ENCODE data around the gene BCLAF3. TPM values are rescaled to one million over a fixed set of nuclear protein-coding genes. Genes with fewer than 3 reads are reported as not detected.

The BCLAF3 gene
- total RNA-seq, 4 donors from 2014 or later, result 16.5 to 20.6 (median 18.1) TPM

DNA sequence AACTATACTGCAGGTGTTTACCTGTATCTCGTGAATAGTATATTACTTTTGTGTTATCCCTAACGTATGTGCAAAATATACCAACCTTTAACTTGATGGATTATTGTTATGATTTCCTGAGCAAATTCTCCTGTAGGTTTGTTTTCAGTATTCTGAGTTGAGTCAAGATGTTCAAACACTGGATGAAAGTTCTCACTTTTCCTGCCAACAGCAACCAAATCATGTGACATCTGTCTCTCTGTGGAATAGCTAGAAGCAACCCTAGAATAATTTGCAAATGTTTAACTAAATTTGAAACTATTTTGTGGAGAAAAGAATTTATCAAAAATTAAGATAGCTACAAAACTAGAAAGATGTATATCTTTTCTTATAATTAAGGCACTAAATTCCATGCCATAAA is 35.6 kb downstream of the BCLAF3 start:
- in situ Hi-C loops (cut with MboI; ENCODE audit: low pct_ligation_motif_present in 1 of 4, low pct_unique_long_range_greater_than_20kb in 1 of 4, low sequenced_read_pairs in 3 of 4), result no loop called here
- WGBS, 2 donors (ENCODE audit: low coverage in 1 of 2), result 53% methylated on average over 2 of the region's 2 CpGs; no CpG with 5 or more reads in 1 of the 2 donors
- Histone ChIP-seq H3K36me3 (no peaks in the 10 kb centered on the region), H3K4me3 (no peak overlapping the region), H3K4me1 (no peaks in the 10 kb centered on the region), H3K27me3 (no peaks in the 10 kb centered on the region), H3K9me3 (no peaks in the 10 kb centered on the region), H3K27ac (no peak overlapping the region)
- TF ChIP-seq, protein P1, sequence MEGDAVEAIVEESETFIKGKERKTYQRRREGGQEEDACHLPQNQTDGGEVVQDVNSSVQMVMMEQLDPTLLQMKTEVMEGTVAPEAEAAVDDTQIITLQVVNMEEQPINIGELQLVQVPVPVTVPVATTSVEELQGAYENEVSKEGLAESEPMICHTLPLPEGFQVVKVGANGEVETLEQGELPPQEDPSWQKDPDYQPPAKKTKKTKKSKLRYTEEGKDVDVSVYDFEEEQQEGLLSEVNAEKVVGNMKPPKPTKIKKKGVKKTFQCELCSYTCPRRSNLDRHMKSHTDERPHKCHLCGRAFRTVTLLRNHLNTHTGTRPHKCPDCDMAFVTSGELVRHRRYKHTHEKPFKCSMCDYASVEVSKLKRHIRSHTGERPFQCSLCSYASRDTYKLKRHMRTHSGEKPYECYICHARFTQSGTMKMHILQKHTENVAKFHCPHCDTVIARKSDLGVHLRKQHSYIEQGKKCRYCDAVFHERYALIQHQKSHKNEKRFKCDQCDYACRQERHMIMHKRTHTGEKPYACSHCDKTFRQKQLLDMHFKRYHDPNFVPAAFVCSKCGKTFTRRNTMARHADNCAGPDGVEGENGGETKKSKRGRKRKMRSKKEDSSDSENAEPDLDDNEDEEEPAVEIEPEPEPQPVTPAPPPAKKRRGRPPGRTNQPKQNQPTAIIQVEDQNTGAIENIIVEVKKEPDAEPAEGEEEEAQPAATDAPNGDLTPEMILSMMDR (IDR thresholded peaks at IDR 0.05), result no peak
- TF ChIP-seq POLR2AphosphoS5 (IDR thresholded peaks at IDR 0.05) (no peak), EP300 (IDR thresholded peaks at IDR 0.05; ENCODE audit: low read depth) (no peak), POLR2A (IDR thresholded peaks at IDR 0.05) (no peak)
- DNase-seq, result no peak
- intact Hi-C loops (cut with DNase I; ENCODE audit: low total_unique reads), result no loop called here

GRCh38 chrX:19954335-19955096 is 36.3 kb downstream of the BCLAF3 start:
- Histone ChIP-seq H3K27ac (no peak overlapping the region), H3K9me3 (no peaks in the 10 kb centered on the region), H3K27me3 (no peaks in the 10 kb centered on the region), H3K4me1 (no peaks in the 10 kb centered on the region), H3K36me3 (no peaks in the 10 kb centered on the region), H3K4me3 (no peak overlapping the region)
- 74 to 94% methylated on average over 2 of the region's 2 CpGs for WGBS, 2 donors (ENCODE audit: low coverage in 1 of 2)
- no peak for DNase-seq
- in situ Hi-C loops (cut with MboI; ENCODE audit: low pct_ligation_motif_present in 1 of 4, low pct_unique_long_range_greater_than_20kb in 1 of 4, low sequenced_read_pairs in 3 of 4) (no loop called here), intact Hi-C loops (cut with DNase I; ENCODE audit: low total_unique reads) (no loop called here)
- TF ChIP-seq POLR2AphosphoS5 (IDR thresholded peaks at IDR 0.05), result no peak
- TF ChIP-seq POLR2A (IDR thresholded peaks at IDR 0.05), result no peak
- TF ChIP-seq EP300 (IDR thresholded peaks at IDR 0.05; ENCODE audit: low read depth), result no peak
- TF ChIP-seq, protein P1 (IDR thresholded peaks at IDR 0.05), result no peak

DNA sequence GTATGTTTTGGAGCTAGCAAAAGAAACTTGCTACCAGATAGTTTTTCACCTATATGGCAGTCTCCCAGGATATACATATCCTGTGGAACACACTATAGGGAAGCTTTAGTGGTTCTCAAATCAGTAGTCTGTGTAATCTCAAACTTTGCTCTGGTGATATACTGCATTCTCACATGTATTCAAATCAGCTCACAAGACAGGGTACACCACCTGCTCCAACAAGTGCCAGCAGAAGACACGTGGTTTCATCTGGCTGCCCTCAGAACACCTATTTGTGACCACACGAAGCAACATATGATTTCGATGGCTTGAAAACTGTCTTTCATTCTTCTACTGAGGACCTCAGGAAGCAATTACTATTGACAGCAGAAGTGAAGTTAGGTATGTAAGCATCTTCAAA is 37.7 kb downstream of the BCLAF3 start:
- 63% methylated on average over 3 of the region's 3 CpGs; no CpG with 5 or more reads in 1 of the 2 donors for WGBS, 2 donors (ENCODE audit: low coverage in 1 of 2)
- in situ Hi-C loops (cut with MboI; ENCODE audit: low pct_ligation_motif_present in 1 of 4, low pct_unique_long_range_greater_than_20kb in 1 of 4, low sequenced_read_pairs in 3 of 4), result no loop called here
- intact Hi-C loops (cut with DNase I; ENCODE audit: low total_unique reads), result no loop called here
- TF ChIP-seq EP300 (IDR thresholded peaks at IDR 0.05; ENCODE audit: low read depth) (no peak), POLR2AphosphoS5 (IDR thresholded peaks at IDR 0.05) (no peak), POLR2A (IDR thresholded peaks at IDR 0.05) (no peak)
- TF ChIP-seq, protein P1 (IDR thresholded peaks at IDR 0.05), result no peak
- H3K4me1 ChIP-seq, result no peaks in the 10 kb centered on the region
- H3K27ac ChIP-seq, result no peak overlapping the region
- H3K9me3 ChIP-seq, result no peaks in the 10 kb centered on the region
- H3K27me3 ChIP-seq, result no peaks in the 10 kb centered on the region
- H3K36me3 ChIP-seq, result no peaks in the 10 kb centered on the region
- no peak for DNase-seq
- H3K4me3 ChIP-seq, result no peak overlapping the region

DNA sequence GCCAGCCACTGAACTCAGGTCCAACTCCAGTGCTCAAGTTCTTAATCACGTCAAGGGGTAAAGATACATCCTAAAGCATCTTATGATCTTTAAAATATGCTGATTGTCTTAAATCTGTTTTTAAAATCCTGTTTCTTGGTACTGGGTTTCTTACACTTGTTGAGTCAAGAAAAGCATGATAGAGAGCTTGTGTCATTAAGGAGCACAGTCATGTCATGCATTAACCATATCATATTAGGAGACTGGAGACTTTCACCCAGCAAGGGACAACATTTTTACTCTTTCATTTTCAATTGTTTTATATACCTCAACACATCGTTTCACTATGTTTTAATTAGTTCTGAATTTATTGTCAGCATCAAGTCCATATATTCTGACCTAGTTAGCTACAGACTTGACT is 41.5 kb downstream of the BCLAF3 start:
- 56 to 88% methylated on average over 1 to 2 of the region's 2 CpGs for WGBS, 2 donors (ENCODE audit: low coverage in 1 of 2)
- Histone ChIP-seq H3K4me3 (no peak overlapping the region), H3K27me3 (no peaks in the 10 kb centered on the region), H3K4me1 (no peaks in the 10 kb centered on the region), H3K27ac (no peak overlapping the region), H3K9me3 (no peaks in the 10 kb centered on the region), H3K36me3 (no peaks in the 10 kb centered on the region)
- DNase-seq, result no peak
- TF ChIP-seq, protein P1 (IDR thresholded peaks at IDR 0.05), result no peak
- TF ChIP-seq EP300 (IDR thresholded peaks at IDR 0.05; ENCODE audit: low read depth) (no peak), POLR2AphosphoS5 (IDR thresholded peaks at IDR 0.05) (no peak), POLR2A (IDR thresholded peaks at IDR 0.05) (no peak)
- in situ Hi-C loops (cut with MboI; ENCODE audit: low pct_ligation_motif_present in 1 of 4, low pct_unique_long_range_greater_than_20kb in 1 of 4, low sequenced_read_pairs in 3 of 4), result no loop called here
- intact Hi-C loops (cut with DNase I; ENCODE audit: low total_unique reads), result no loop called here
